ENCODE measurements around the gene NMB. TPM values are rescaled to one million over a fixed set of nuclear protein-coding genes. Genes with fewer than 3 reads are reported as not detected.

Gene NMB
- total RNA-seq, 4 donors from 2014 or later, result 28.6 to 72.3 (median 43.0) TPM

GRCh38 chr15:84653910-84654688 is 3.9 kb downstream of the NMB start, which contains the start of gene WDR73:
TSS of gene WDR73 (minus strand) at chr15:84654283. CDS start at chr15:84654274, 9 bp downstream.
- no peak for TF ChIP-seq CTCF (IDR thresholded peaks at IDR 0.05; ENCODE audit: low read depth)

- no peak for TF ChIP-seq CTCF (IDR thresholded peaks at IDR 0.05; ENCODE audit: low read depth)
Observed at GRCh38 chr15:84653584-84653909, 4.5 kb downstream of the NMB start.

DNA sequence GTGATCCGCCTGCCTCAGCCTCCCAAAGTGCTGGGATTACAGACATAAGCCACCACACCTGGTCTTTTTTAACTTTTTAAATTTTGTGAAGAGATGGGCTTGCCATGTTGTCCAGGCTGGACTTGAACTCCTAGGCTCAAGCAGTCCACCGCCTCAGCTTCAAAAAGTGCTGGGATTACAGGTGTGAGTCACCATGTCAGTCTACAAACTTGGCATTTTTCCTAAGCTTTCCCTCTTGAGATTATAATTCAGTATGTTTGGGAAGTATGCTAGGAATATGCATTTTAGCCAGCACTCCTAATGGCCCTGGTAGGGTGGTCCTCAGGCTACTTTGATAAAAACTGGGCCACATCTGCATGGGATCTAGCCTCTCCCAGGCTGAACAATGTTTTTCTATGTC is 8.3 kb downstream of the NMB start:
- no peak for TF ChIP-seq CTCF (IDR thresholded peaks at IDR 0.05; ENCODE audit: low read depth)

DNA sequence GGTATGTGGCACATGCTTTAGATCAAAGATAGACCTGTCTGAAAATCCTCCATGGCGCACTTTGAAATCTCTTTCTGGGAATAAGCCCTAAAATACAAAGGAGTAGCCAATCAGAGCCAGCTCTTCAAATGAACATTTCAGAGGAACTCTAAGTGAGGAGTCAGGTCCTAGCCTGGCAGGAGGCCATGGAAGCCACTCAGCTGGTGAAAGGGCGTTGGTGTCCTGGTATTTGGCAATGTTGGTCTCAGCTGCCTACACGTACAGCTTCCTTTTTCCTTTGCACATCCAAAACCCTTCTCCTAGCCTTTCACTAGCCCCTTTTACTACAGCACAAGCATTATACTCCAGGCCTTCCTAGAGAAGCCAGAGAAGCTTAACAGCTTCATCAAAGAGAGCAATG is 9.5 kb downstream of the NMB start:
- TF ChIP-seq CTCF (IDR thresholded peaks at IDR 0.05; ENCODE audit: low read depth), result no peak

- no peak for TF ChIP-seq CTCF (IDR thresholded peaks at IDR 0.05; ENCODE audit: low read depth)
Observed at GRCh38 chr15:84647726-84648125, 10.3 kb downstream of the NMB start.

DNA sequence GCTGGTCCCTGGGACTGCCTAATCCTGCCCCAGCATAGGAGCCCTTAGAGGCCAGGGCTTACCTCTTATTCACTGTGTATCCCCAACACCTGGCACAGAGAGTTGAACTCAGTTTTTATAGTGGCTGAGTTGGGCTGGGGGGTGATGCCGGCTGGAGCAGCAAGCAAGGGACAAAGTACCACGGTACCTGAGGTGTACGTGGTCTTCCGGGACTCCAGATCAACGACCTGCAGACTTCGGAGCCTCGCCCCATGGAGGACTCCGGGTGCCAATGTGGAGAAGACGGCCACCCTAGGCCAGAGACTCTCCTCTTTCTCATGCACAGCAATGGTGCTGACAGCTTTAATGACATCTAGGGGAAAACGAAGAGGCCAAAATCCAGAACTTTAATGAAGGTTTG is 12.0 kb downstream of the NMB start:
- TF ChIP-seq CTCF (IDR thresholded peaks at IDR 0.05; ENCODE audit: low read depth), result no peak

- TF ChIP-seq CTCF (IDR thresholded peaks at IDR 0.05; ENCODE audit: low read depth), result no peak
Observed at GRCh38 chr15:84645496-84645895, 12.5 kb downstream of the NMB start.
